ENCODE data around the gene VSTM2L.
A peak's percentile ranks its signal among the peaks of the same experiment; 100 is the strongest.

DNA sequence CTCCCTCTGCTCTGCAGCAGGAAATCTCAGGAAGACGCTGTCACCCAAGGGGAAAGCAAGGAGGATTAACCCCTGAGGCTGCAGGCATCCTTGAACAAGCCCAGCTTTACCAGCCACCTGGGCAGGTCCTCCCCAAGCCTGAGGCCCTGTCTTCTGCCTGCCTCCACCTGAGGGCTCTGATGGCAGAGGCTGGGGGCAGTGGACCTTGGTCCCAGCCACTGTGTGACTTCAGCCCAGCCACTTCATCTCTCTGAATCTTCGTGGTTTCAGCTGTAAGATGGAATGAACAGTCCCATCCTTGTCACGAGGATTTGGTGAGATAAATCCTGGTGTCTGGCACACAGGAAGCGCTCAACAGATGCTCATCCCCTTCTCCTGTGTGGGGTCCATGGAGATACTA lies 8.5 kb upstream of the VSTM2L start:
- TF ChIP-seq ZSCAN22 (CRISPR knock-in tag; IDR thresholded peaks at IDR 0.05): peak; percentile 67
- TF ChIP-seq RFXANK (CRISPR knock-in tag; IDR thresholded peaks at IDR 0.05): no peak
- no peak for TF ChIP-seq IRX3 (CRISPR knock-in tag; IDR thresholded peaks at IDR 0.05; ENCODE audit: borderline replicate concordance, low read depth)
- TF ChIP-seq POLR2A (IDR thresholded peaks at IDR 0.05; ENCODE audit: insufficient read depth in 1 of 2, low read depth in 2 of 2, low read length in 2 of 2): no peak
- TF ChIP-seq TEAD2 (CRISPR knock-in tag; IDR thresholded peaks at IDR 0.05): no peak
- no peak for TF ChIP-seq CTCF (CRISPR knock-in tag; IDR thresholded peaks at IDR 0.05)
- TF ChIP-seq BCL6 (CRISPR knock-in tag; IDR thresholded peaks at IDR 0.05): no peak
- TF ChIP-seq ELF4 (CRISPR knock-in tag; IDR thresholded peaks at IDR 0.05; ENCODE audit: borderline replicate concordance): no peak

Measured in HepG2 (cell line).